GM19240 (cell line): Measurements from ENCODE around the gene DMRTB1.

Experiments used
- DNase-seq: peaks from one replicate; pipeline ENCODE4 v3.0.0; 2011; ENCODE audit warnings: low spot score; ENCODE audit not compliant: insufficient read length

Gene DMRTB1

GRCh38 chr1:53484705-53485477 is 25.7 kb downstream of the DMRTB1 start:
- no peak for DNase-seq

- peak; percentile 50 for DNase-seq
Measured at GRCh38 chr1:53485478-53486394, 26.5 kb downstream of the DMRTB1 start.

- no peak for DNase-seq
Measured at GRCh38 chr1:53486395-53487026, 27.3 kb downstream of the DMRTB1 start.

GRCh38 chr1:53490351-53490750 is 31.2 kb downstream of the DMRTB1 start:
- no peak for DNase-seq

GRCh38 chr1:53495633-53496345 is 36.6 kb downstream of the DMRTB1 start:
- DNase-seq, result no peak

- DNase-seq, result no peak
Measured at GRCh38 chr1:53498555-53499131, 39.4 kb downstream of the DMRTB1 start.

- no peak for DNase-seq
Measured at GRCh38 chr1:53499257-53500203, 40.3 kb downstream of the DMRTB1 start.

GRCh38 chr1:53500204-53501064 is 41.2 kb downstream of the DMRTB1 start:
- no peak for DNase-seq

GRCh38 chr1:53501065-53502005 is 42.1 kb downstream of the DMRTB1 start:
- DNase-seq, result no peak

- no peak for DNase-seq
Measured at GRCh38 chr1:53502641-53503432, 43.6 kb downstream of the DMRTB1 start.

- DNase-seq, result no peak
Measured at GRCh38 chr1:53503433-53504217, 44.4 kb downstream of the DMRTB1 start.

- DNase-seq, result no peak
Measured at GRCh38 chr1:53504901-53505300, 45.7 kb downstream of the DMRTB1 start.

- no peak for DNase-seq
Measured at GRCh38 chr1:53505401-53505800, 46.2 kb downstream of the DMRTB1 start.

- DNase-seq, result no peak
Measured at GRCh38 chr1:53505891-53506290, 46.7 kb downstream of the DMRTB1 start.

GRCh38 chr1:53506355-53507050 is 47.3 kb downstream of the DMRTB1 start:
- DNase-seq, result no peak
